Measurements from ENCODE around the gene TMEM208.

TMEM208 gene

GRCh38 chr16:67226804-67227566, at the start of gene TMEM208:
TMEM208 (plus strand) TSS chr16:67227130; CDS start chr16:67227219, 89 bp downstream.
- peak within 1 kb of the TSS; percentile 100 for H3K4me3 ChIP-seq (ENCODE audit: low read length)
- peak; percentile 98 for DNase-seq (ENCODE audit: low read depth)
- no peak for TF ChIP-seq CTCF (IDR thresholded peaks at IDR 0.05; ENCODE audit: insufficient read depth, low read depth, low read length, missing control alignments)

- TF ChIP-seq CTCF (IDR thresholded peaks at IDR 0.05; ENCODE audit: insufficient read depth, low read depth, low read length, missing control alignments): peak; percentile 22
- H3K4me3 ChIP-seq (ENCODE audit: low read length): peak overlapping the region; percentile 38
- DNase-seq (ENCODE audit: low read depth): peak; percentile 97
These were observed 48.9 kb upstream of the TMEM208 start for GRCh38 chr16:67177743-67178699.

- TF ChIP-seq CTCF (IDR thresholded peaks at IDR 0.05; ENCODE audit: insufficient read depth, low read depth, low read length, missing control alignments): peak; percentile 11
- DNase-seq (ENCODE audit: low read depth): no peak
- H3K4me3 ChIP-seq (ENCODE audit: low read length): no peak overlapping the region
These were observed 47.4 kb upstream of the TMEM208 start for GRCh38 chr16:67179421-67180080.

GRCh38 chr16:67180166-67180565, 46.8 kb upstream of the TMEM208 start:
- no peak for DNase-seq (ENCODE audit: low read depth)

GRCh38 chr16:67181346-67181745, 45.6 kb upstream of the TMEM208 start:
- TF ChIP-seq CTCF (IDR thresholded peaks at IDR 0.05; ENCODE audit: insufficient read depth, low read depth, low read length, missing control alignments): no peak
- peak; percentile 47 for DNase-seq (ENCODE audit: low read depth)

More at GRCh38 chr16:67180166-67180565, 46.8 kb upstream of the TMEM208 start:
- TF ChIP-seq CTCF (IDR thresholded peaks at IDR 0.05; ENCODE audit: insufficient read depth, low read depth, low read length, missing control alignments): no peak
- H3K4me3 ChIP-seq (ENCODE audit: low read length): no peak overlapping the region

GRCh38 chr16:67182288-67182687, 44.6 kb upstream of the TMEM208 start:
- DNase-seq (ENCODE audit: low read depth): no peak
- TF ChIP-seq CTCF (IDR thresholded peaks at IDR 0.05; ENCODE audit: insufficient read depth, low read depth, low read length, missing control alignments): no peak
- H3K4me3 ChIP-seq (ENCODE audit: low read length): no peak overlapping the region

More at GRCh38 chr16:67181346-67181745, 45.6 kb upstream of the TMEM208 start:
- no peak overlapping the region for H3K4me3 ChIP-seq (ENCODE audit: low read length)

Measured in epithelial cell of esophagus (primary cell).